TTC549 (cell line): ENCODE results near the gene C3orf20.

ENCODE experiments used
- FAIRE-seq: peaks from 2 replicates; lab custom pipeline; 2012; peaks lifted over from hg19 to GRCh38; lab: Jason Lieb, UNC

C3orf20 gene

GRCh38 chr3:14674841-14675240, at the start of gene C3orf20:
Gene C3orf20 (plus strand): TSS chr3:14675141. CDS start chr3:14682714, 7,573 bp downstream.
- no peak for FAIRE-seq

DNA sequence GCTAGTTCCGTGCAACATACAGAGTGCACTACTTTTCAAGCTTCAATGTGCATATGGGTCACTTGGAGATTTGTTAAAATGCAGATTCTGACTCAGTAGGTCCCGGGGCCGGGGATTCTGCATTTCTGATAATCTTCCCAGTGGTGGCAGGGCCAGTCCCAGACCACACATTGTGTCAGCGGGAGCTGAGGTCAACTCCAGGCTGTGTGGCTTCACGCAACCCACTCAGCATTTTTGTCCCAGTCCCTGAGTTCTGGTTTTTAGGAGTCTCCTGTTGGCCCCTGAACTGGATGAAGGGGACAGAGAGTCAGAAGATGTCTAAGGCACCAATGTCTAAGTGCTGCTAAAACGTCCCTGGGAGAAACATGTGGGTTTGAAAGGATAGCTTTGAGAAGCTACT, 49.5 kb upstream of the C3orf20 start:
- FAIRE-seq = no peak

GRCh38 chr3:14627815-14628214, 47.1 kb upstream of the C3orf20 start:
- no peak for FAIRE-seq

DNA sequence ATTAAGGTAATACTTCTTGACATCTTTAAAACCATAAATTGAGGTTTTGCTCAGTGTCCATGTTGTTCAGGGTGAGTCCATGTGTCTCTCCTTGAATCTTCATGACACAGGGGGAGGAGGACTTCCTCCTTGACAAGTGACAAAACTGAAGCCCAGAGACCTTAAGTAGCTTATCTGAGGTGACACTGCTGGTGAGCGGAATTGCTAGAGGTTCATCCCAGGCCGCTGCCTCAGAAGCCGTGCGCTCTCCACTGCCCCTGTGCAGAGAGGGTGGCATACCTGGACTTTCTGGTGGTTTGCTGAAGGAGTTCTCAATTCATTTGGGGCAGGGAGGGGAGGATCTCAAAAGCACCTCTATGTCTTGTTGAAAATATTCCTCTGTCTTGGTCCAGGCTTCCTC, 46.5 kb upstream of the C3orf20 start:
- no peak for FAIRE-seq

DNA sequence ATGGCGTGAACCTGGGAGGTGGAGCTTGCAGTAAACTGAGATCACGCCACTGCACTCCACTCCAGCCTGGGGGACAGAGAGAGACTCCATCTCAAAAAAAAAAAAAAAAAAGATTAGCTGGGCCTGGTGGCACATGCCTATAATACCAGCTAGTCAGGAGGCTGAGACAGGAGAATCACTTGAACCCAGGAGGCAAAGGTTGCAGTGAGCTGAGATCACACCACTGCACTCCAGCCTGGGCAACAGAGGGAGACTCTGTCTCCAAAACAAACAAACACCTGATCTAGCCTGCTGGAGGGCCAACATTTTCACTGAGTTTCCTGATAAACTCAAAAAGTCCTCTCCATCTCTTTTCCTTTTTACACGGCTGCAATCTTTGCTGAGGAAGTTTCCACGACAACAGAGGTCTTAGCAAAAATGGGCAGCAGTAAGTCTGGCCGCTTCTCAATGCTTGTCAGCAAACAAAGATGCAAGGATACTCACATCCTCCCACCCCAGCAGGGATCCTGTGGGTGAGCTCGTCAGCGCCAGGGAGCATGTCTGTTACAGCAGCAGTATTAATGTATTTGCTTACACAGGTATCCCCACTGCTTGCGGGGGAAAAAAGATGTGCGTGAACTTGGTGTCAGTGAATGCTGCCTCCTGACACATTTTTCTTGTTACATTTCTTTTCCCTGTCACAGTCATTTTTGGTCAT, 44.4 kb upstream of the C3orf20 start:
- no peak for FAIRE-seq

GRCh38 chr3:14631101-14631497, 43.8 kb upstream of the C3orf20 start:
- no peak for FAIRE-seq

GRCh38 chr3:14631687-14632441, 43.1 kb upstream of the C3orf20 start:
- FAIRE-seq = no peak

- FAIRE-seq = no peak
Measured at GRCh38 chr3:14632442-14632930, 42.5 kb upstream of the C3orf20 start.

- FAIRE-seq = no peak
Measured at GRCh38 chr3:14633417-14633816, 41.5 kb upstream of the C3orf20 start.

- FAIRE-seq = no peak
Measured at GRCh38 chr3:14633819-14634424, 41.0 kb upstream of the C3orf20 start.

DNA sequence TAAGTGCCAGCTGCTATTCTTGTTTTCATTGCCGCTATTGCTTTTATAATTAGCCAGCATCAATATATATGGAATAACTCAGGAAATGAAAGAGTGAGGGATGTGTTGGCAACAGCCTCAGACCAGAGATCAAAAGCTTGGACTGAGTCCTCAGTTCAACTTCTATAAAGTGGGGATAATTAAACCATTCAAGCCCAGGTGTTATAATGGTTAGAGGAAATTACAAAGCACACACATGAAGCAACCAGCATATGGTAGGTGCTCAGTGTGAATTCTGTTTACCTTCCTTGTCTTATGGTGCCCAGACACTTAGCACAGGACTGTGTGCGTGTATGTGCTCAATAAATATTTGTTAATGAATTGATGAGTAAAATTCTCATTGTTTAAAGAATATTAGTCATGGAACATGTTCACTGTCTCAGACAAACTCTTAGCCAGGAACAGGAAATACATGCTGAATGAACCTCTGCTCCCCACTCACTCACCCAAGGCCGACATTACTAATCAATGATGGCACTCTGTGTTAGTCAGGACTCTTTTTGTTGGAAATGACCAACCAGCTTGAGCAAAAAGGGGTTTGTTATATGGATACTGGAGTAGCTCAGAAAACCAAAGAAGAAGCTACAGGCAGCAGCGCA, 40.1 kb upstream of the C3orf20 start:
- FAIRE-seq = no peak

DNA sequence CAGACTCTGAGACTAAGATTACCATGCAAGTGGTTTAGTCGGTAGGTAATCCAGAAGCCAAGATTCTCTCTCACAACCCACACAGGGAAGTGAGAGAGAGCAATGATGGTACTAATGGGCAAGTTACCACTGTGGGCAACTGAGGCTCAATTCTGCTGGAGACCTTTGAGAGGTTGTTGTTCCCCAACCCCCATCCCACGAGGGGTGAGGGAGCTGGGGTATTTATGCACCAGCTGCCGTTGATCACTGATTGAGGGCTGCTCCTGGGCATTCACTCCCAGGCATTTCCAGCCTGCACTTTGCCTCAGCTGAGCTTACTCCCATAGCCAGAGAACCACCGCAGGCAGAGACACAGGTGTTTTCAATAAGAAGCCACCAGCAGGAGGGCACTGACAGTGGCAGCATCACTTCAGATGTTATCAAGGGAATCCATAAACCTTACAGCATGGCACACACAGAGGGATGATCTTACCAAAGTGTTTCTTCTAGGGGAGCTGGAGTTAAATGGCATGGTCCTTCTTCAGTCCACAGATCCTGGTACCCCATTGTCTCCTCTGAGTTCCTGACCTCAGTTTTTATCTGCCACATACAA, 38.3 kb upstream of the C3orf20 start:
- no peak for FAIRE-seq

GRCh38 chr3:14640157-14640562, 34.8 kb upstream of the C3orf20 start:
- FAIRE-seq = no peak

- FAIRE-seq = no peak
Measured at GRCh38 chr3:14640734-14641133, 34.2 kb upstream of the C3orf20 start.

- FAIRE-seq = no peak
Measured at GRCh38 chr3:14641346-14641745, 33.6 kb upstream of the C3orf20 start.

DNA sequence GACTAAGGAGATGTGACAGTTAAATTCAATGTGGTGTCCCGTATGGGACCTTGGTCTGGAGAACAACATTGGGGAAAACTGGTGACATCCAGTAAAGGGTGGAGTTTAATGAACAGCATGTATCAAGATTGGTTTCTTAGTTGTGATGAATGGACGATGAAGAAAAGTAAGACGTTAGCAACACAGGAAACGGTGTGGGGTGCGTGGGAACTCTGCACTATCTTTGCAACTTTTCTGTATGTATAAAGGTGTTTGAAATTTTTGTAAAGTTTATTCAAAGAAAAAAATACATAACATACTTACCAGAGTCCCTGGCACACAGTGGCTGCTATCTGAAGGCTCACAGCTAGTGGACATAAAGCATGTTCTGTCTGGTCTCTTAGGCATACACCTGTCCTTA, 29.5 kb upstream of the C3orf20 start:
- FAIRE-seq = no peak

- FAIRE-seq = no peak
Measured at GRCh38 chr3:14646131-14646573, 28.8 kb upstream of the C3orf20 start.

DNA sequence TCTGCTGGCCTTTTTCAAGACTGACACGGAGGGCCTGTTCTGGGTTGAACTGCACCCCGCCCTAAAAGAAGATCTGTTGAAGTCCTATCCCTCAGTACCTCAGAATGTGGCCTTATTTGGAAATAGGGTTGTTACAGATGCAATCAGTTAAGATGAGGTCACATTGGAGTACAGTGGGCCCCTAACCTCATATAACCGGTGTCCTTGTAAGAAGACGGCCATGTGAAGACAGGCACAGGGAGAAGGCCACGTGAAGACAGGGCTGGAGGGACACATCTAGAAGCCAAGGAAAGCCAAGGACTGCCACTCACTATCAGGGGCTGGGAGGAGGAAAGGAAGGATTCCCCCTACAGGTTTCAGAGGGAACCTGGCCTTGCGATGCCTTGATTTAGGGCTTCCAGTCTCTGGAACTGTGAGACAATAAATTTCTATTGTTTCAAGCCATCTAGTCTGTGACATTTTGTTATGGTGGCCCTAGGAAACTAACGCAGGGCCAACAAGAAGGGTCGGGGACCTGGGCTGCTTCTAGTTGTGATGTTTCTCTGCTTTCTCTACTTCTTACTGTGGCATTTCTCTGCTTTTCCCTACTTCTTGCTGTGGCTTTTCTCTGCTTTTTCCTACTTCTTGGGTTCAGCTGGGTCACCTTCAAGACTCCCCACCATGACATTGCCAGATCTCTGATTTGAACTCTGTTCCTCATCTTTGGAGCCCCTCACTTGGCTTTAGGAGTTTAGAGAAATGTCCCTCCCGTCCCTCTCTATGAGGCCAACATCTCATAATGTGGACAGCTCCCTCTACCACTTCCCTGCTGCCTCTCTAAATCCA, 28.1 kb upstream of the C3orf20 start:
- FAIRE-seq = no peak

GRCh38 chr3:14647976-14648955, 26.7 kb upstream of the C3orf20 start:
- FAIRE-seq = no peak

GRCh38 chr3:14649466-14649865, 25.5 kb upstream of the C3orf20 start:
- no peak for FAIRE-seq
